ENCODE results near the gene NFIC. TPM values are rescaled to one million over a fixed set of nuclear protein-coding genes. Genes with fewer than 3 reads are reported as not detected.
A peak's percentile ranks its signal among the peaks of the same experiment; 100 is the strongest.

Gene NFIC
- total and polyA plus RNA-seq, 10 of the 15 experiments (the other 5 are each of a cell fraction or from before 2014, with no cell fraction given): 0.71 to 53.5 (median 10.2) TPM

GRCh38 chr19:3357992-3358688 lies 8.2 kb upstream of the NFIC start:
- H3K9ac ChIP-seq (ENCODE audit: control insufficient read depth, insufficient read depth, low read length): peak overlapping the region; percentile 58
- FAIRE-seq: no peak
- CTCF ChIA-PET: interaction anchor here (1.1 to 2.2 kb wide), 2 partner anchors 54 to 71 kb away, joined by 3 to 12 read pairs; no protein-coding TSS in a partner anchor
- WGBS (ENCODE audit: insufficient coverage, insufficient replicate concordance, low lambda C conversion rate, missing lambda C conversion rate): 12% methylated on average over 27 of the region's 38 CpGs
- no peak for DNase-seq (ENCODE audit: low read depth, low spot score)
- BruUV-seq (replicated peaks): no TSS peak
- no peaks in the 10 kb centered on the region for H3K36me3 ChIP-seq (ENCODE audit: control insufficient read depth in 2 of 2, insufficient read depth in 2 of 2, low read length in 1 of 2)
- peak overlapping the region; percentile 100 for H3K4me2 ChIP-seq (ENCODE audit: control insufficient read depth, insufficient read depth)
- H3K9me3 ChIP-seq (replicated peaks; ENCODE audit: control insufficient read depth, insufficient read depth, low read length): no peaks in the 10 kb centered on the region
- in situ Hi-C loops (cut with MboI): loop anchor here (25.0 kb wide), 1 partner anchor 1496 kb away; the partner anchor contains the start of gene KLF16
- no peaks in the 10 kb centered on the region for H3K27me3 ChIP-seq (replicated peaks in 1 of 2; ENCODE audit: control insufficient read depth in 2 of 2, insufficient read depth in 2 of 2, low read length in 1 of 2)
- intact Hi-C loops (cut with micrococcal nuclease; ENCODE audit: unreplicated experiment): no loop called here
- ATAC-seq: no peak
- SMC1A ChIA-PET (ENCODE audit: uncharacterized antibody, unreplicated experiment): interaction anchor here (1.2 kb wide), 1 partner anchor 11 kb away, joined by 3 read pairs; no protein-coding TSS in a partner anchor
- H3K79me2 ChIP-seq (ENCODE audit: control insufficient read depth, insufficient read depth, low read length): peaks cover 25% of the 10 kb centered on the region
- RAD21 ChIA-PET (ENCODE audit: unreplicated experiment): interaction anchor here (0.6 kb wide), 1 partner anchor 326 kb away, joined by 3 read pairs; no protein-coding TSS in a partner anchor
- POLR2A ChIA-PET: interaction anchor here (1.8 kb wide), 1 partner anchor 11 kb away, joined by 7 read pairs; no protein-coding TSS in a partner anchor
- peak overlapping the region; percentile 6; the same call in 1 of the 2 replicates for H3K27ac ChIP-seq (ENCODE audit: control insufficient read depth, insufficient read depth)
- H2AFZ ChIP-seq (ENCODE audit: control insufficient read depth, low read depth, low read length): no peak overlapping the region; the same call in 1 of the 2 replicates
- peak overlapping the region; percentile 69; the same call in 1 of the 2 replicates for H3K4me3 ChIP-seq
- H4K20me1 ChIP-seq (ENCODE audit: control insufficient read depth, insufficient read depth): no peaks in the 10 kb centered on the region
- H3K4me1 ChIP-seq (ENCODE audit: control insufficient read depth, insufficient read depth, low read length): peaks cover 19% of the 10 kb centered on the region
- TF ChIP-seq EGR1 (IDR thresholded peaks at IDR 0.05; ENCODE audit: borderline replicate concordance in 1 of 2, low read depth in 2 of 2, low read length in 2 of 2) (no peak), NFYA (IDR thresholded peaks at IDR 0.05; ENCODE audit: borderline replicate concordance, low read depth, low read length) (no peak), SRF (IDR thresholded peaks at IDR 0.05; ENCODE audit: low read depth in 2 of 2, low read length in 2 of 2) (no peak), YBX1 (IDR thresholded peaks at IDR 0.05) (no peak), CBFB (IDR thresholded peaks at IDR 0.05; ENCODE audit: low read depth) (no peak), TAF1 (IDR thresholded peaks at IDR 0.05; ENCODE audit: borderline replicate concordance, low read depth, low read length) (no peak), IRF4 (IDR thresholded peaks at IDR 0.05; ENCODE audit: low read depth, low read length) (no peak), ZNF24 (IDR thresholded peaks at IDR 0.05) (no peak), E2F4 (IDR thresholded peaks at IDR 0.05; ENCODE audit: low read depth, low read length) (no peak), ZBTB4 (CRISPR knock-in tag; IDR thresholded peaks at IDR 0.05) (no peak), PRDM15 (CRISPR knock-in tag; IDR thresholded peaks at IDR 0.05) (no peak), CREB1 (IDR thresholded peaks at IDR 0.05; ENCODE audit: low read depth) (no peak), MEF2A (IDR thresholded peaks at IDR 0.05; ENCODE audit: insufficient read depth, low read depth, low read length) (no peak), MYB (IDR thresholded peaks at IDR 0.05; ENCODE audit: borderline replicate concordance, low read depth, low read length) (no peak), ATF3 (IDR thresholded peaks at IDR 0.05; ENCODE audit: borderline replicate concordance, extremely low read depth, low read depth, low read length) (no peak)
